Endodermal cell (in vitro differentiated cells): ENCODE data around the gene TPST2. TPM values are rescaled to one million over a fixed set of nuclear protein-coding genes. Genes with fewer than 3 reads are reported as not detected.

ENCODE experiments used
- DNase-seq: peaks from one replicate; pipeline ENCODE4 v3.0.0-alpha.2; 2017
- H3K27ac ChIP-seq: 2 replicates; pipeline ENCODE4 v1.5.1; 2013; ENCODE audit warnings: mild to moderate bottlenecking, low read depth, low read length, moderate library complexity
- H3K27me3 ChIP-seq: 2 replicates; pipeline ENCODE4 v1.6.1; 2013; ENCODE audit warnings: mild to moderate bottlenecking, low read length, moderate library complexity; ENCODE audit not compliant: insufficient read depth, control insufficient read depth, poor library complexity, severe bottlenecking
- H3K36me3 ChIP-seq: 2 replicates; pipeline ENCODE4 v1.7.0; 2013; ENCODE audit warnings: mild to moderate bottlenecking, low read length, moderate library complexity; ENCODE audit not compliant: control insufficient read depth, insufficient read depth
- H3K4me1 ChIP-seq: one replicate; pipeline ENCODE4 v1.7.0; 2013; ENCODE audit warnings: low read length; ENCODE audit not compliant: control insufficient read depth, insufficient read depth
- H3K4me3 ChIP-seq: 2 replicates; pipeline ENCODE4 v1.5.1; 2013; ENCODE audit warnings: mild to moderate bottlenecking, low read length, moderate library complexity
- H3K9ac ChIP-seq: 2 replicates; pipeline ENCODE4 v1.6.1; 2013; ENCODE audit warnings: mild to moderate bottlenecking, low read length, moderate library complexity; ENCODE audit not compliant: poor library complexity, severe bottlenecking; ENCODE audit errors: extremely low read depth
- H3K9me3 ChIP-seq: 2 replicates; pipeline ENCODE4 v1.6.1; 2013; ENCODE audit warnings: mild to moderate bottlenecking, low read length, moderate library complexity; ENCODE audit not compliant: control insufficient read depth
- H3K27ac Mint-ChIP-seq: 2 replicates; pipeline ENCODE4 v1.8.0; 2020; ENCODE audit warnings: mixed read lengths
- H3K27me3 Mint-ChIP-seq: 2 replicates; pipeline ENCODE4 v1.8.0; 2021; ENCODE audit warnings: mild to moderate bottlenecking, mixed read lengths; ENCODE audit not compliant: insufficient read depth
- H3K36me3 Mint-ChIP-seq: 2 replicates; pipeline ENCODE4 v1.8.0; 2020; ENCODE audit warnings: low read depth, mixed read lengths
- H3K4me1 Mint-ChIP-seq: 2 replicates; pipeline ENCODE4 v1.8.0; 2020; ENCODE audit warnings: mixed read lengths
- H3K4me3 Mint-ChIP-seq: 2 replicates; pipeline ENCODE4 v1.8.0; 2020; ENCODE audit warnings: mild to moderate bottlenecking, moderate library complexity, mixed read lengths
- H3K9me3 Mint-ChIP-seq: 2 replicates; pipeline ENCODE4 v1.8.0; 2020; ENCODE audit warnings: mild to moderate bottlenecking, mixed read lengths
- WGBS, 2 experiments: methylation state at CpG; one replicate each; pipeline versions ENCODE4 v1.1.5 to v1.1.7; 2013; ENCODE audit warnings: missing lambda C conversion rate in 2 of 2, mixed read lengths in 1 of 2; ENCODE audit not compliant: insufficient coverage in 1 of 2, insufficient read length in 1 of 2; 5-methylcytosine and 5-hydroxymethylcytosine counted together
- total RNA-seq, 2 donors: library from RNA; stranded (reverse); fragmentation: NEBNext Ultra II Directional in 1 of 2; extraction: Animal tissue kit (Norgen Biotek cat#: 25700) in 1 of 2; gene quantifications; 2 replicates in 1 of 2; 3 replicates in 1 of 2; pipeline ENCODE4 v1.2.1, GENCODE V29; 2021
- TF ChIP-seq, protein P1 (sequence below): fragments of 200-600 bp; sonication (generic); conservative IDR thresholded peaks from 2 replicates; pipeline ENCODE4 v1.5.0; 2021; ENCODE audit warnings: antibody characterized with exemption, mild to moderate bottlenecking

Gene TPST2
- total RNA-seq, 2 donors from 2014 or later, result 38.9 to 53.2 TPM

- no peak overlapping the region for H3K9ac ChIP-seq
- H3K27me3 ChIP-seq, result no peaks in the 10 kb centered on the region
- peaks cover 9% of the 10 kb centered on the region for H3K4me1 ChIP-seq
- H3K4me1 Mint-ChIP-seq, result peaks cover 3% of the 10 kb centered on the region
- no peaks in the 10 kb centered on the region for H3K9me3 ChIP-seq
- no peak for DNase-seq
- no peak overlapping the region for H3K4me3 ChIP-seq
- no peak overlapping the region for H3K27ac ChIP-seq
- H3K27me3 Mint-ChIP-seq, result no peaks in the 10 kb centered on the region
- H3K36me3 Mint-ChIP-seq, result peaks cover 76% of the 10 kb centered on the region
- H3K36me3 ChIP-seq, result peaks cover 84% of the 10 kb centered on the region
- TF ChIP-seq, protein P1, sequence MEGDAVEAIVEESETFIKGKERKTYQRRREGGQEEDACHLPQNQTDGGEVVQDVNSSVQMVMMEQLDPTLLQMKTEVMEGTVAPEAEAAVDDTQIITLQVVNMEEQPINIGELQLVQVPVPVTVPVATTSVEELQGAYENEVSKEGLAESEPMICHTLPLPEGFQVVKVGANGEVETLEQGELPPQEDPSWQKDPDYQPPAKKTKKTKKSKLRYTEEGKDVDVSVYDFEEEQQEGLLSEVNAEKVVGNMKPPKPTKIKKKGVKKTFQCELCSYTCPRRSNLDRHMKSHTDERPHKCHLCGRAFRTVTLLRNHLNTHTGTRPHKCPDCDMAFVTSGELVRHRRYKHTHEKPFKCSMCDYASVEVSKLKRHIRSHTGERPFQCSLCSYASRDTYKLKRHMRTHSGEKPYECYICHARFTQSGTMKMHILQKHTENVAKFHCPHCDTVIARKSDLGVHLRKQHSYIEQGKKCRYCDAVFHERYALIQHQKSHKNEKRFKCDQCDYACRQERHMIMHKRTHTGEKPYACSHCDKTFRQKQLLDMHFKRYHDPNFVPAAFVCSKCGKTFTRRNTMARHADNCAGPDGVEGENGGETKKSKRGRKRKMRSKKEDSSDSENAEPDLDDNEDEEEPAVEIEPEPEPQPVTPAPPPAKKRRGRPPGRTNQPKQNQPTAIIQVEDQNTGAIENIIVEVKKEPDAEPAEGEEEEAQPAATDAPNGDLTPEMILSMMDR, result no peak
- no peak overlapping the region for H3K27ac Mint-ChIP-seq
- no peak overlapping the region for H3K4me3 Mint-ChIP-seq
- H3K9me3 Mint-ChIP-seq, result no peaks in the 10 kb centered on the region
Measured at GRCh38 chr22:26494506-26494905, 95.4 kb downstream of the TPST2 start.

- H3K4me1 ChIP-seq, result peaks cover 9% of the 10 kb centered on the region
- H3K36me3 ChIP-seq, result peaks cover 93% of the 10 kb centered on the region
- H3K9me3 ChIP-seq, result no peaks in the 10 kb centered on the region
- H3K27me3 ChIP-seq, result no peaks in the 10 kb centered on the region
- Mint-ChIP-seq H3K4me3 (no peak overlapping the region), H3K36me3 (peaks cover 77% of the 10 kb centered on the region), H3K4me1 (peaks cover 3% of the 10 kb centered on the region), H3K27me3 (no peaks in the 10 kb centered on the region), H3K27ac (peak overlapping the region; percentile 44), H3K9me3 (no peaks in the 10 kb centered on the region)
- H3K4me3 ChIP-seq, result no peak overlapping the region
- 91 to 100% methylated on average over 7 to 9 of the region's 9 CpGs for WGBS, 2 experiments
- TF ChIP-seq, protein P1, result no peak
- H3K27ac ChIP-seq, result no peak overlapping the region
- H3K9ac ChIP-seq, result no peak overlapping the region
- DNase-seq, result no peak
Measured at GRCh38 chr22:26492220-26492619, 97.7 kb downstream of the TPST2 start.

GRCh38 chr22:26489447-26490036 lies 100.4 kb downstream of the TPST2 start:
- Histone ChIP-seq H3K27me3 (no peaks in the 10 kb centered on the region), H3K9me3 (no peaks in the 10 kb centered on the region), H3K9ac (no peak overlapping the region), H3K36me3 (peaks cover 72% of the 10 kb centered on the region), H3K4me1 (peaks cover 3% of the 10 kb centered on the region), H3K4me3 (no peak overlapping the region), H3K27ac (no peak overlapping the region)
- H3K9me3 Mint-ChIP-seq, result no peaks in the 10 kb centered on the region
- TF ChIP-seq, protein P1, result no peak
- DNase-seq, result no peak
- no peaks in the 10 kb centered on the region for H3K27me3 Mint-ChIP-seq
- no peak overlapping the region for H3K4me3 Mint-ChIP-seq
- peaks cover 3% of the 10 kb centered on the region for H3K4me1 Mint-ChIP-seq
- peak overlapping the region; percentile 45 for H3K27ac Mint-ChIP-seq
- 92 to 93% methylated on average over 3 to 4 of the region's 4 CpGs for WGBS, 2 experiments
- peaks cover 59% of the 10 kb centered on the region for H3K36me3 Mint-ChIP-seq
